GM12878 (cell line): ENCODE data around the gene GIT1. TPM values are rescaled to one million over a fixed set of nuclear protein-coding genes. Genes with fewer than 3 reads are reported as not detected.

Experiments
- CHD2 ChIP-seq: IDR thresholded peaks from 2 replicates; pipeline ENCODE4 v1.6.1; 2011; ENCODE audit warnings: low read depth, low read length, improper control_type of control experiment, borderline replicate concordance
- CREM ChIP-seq: IDR thresholded peaks from 2 replicates; pipeline ENCODE4 v1.6.1; 2014; ENCODE audit warnings: antibody characterized with exemption, low read depth
- GATAD2B ChIP-seq: fragments of 450-650 bp; conservative IDR thresholded peaks from 2 replicates; pipeline ENCODE4 v1.6.1; 2017; ENCODE audit warnings: low read depth, mild to moderate bottlenecking, moderate library complexity
- HCFC1 ChIP-seq: fragments of 150-350 bp; IDR thresholded peaks from 2 replicates; pipeline ENCODE4 v1.6.1; 2014; ENCODE audit warnings: low read length
- HDAC2 ChIP-seq: fragments of 200-600 bp; sonication (generic); IDR thresholded peaks from 2 replicates; pipeline ENCODE4 v1.6.1; 2017
- HDAC6 ChIP-seq: fragments of 200-600 bp; sonication (generic); IDR thresholded peaks from one replicate; pipeline ENCODE4 v1.8.0; 2017; ENCODE audit warnings: antibody characterized with exemption; ENCODE audit not compliant: unreplicated experiment
- IRF3 ChIP-seq: fragments of 450-650 bp; IDR thresholded peaks from 2 replicates; pipeline ENCODE4 v1.6.1; 2014; ENCODE audit warnings: mild to moderate bottlenecking
- MEF2B ChIP-seq: fragments of 450-650 bp; IDR thresholded peaks from 2 replicates; pipeline ENCODE4 v1.6.1; 2018; ENCODE audit warnings: mild to moderate bottlenecking, moderate library complexity; ENCODE audit not compliant: partially characterized antibody, poor library complexity, severe bottlenecking
- MYC ChIP-seq: IDR thresholded peaks from 2 replicates; pipeline ENCODE4 v1.6.1; 2011; ENCODE audit warnings: mild to moderate bottlenecking, low read length, moderate library complexity, inconsistent platforms; ENCODE audit not compliant: insufficient read depth, insufficient replicate concordance, insufficient read length, severe bottlenecking
- NBN ChIP-seq: fragments of 450-650 bp; IDR thresholded peaks from 2 replicates; pipeline ENCODE4 v1.6.1; 2016
- NFXL1 ChIP-seq: fragments of 450-650 bp; IDR thresholded peaks from 2 replicates; pipeline ENCODE4 v1.6.1; 2017; ENCODE audit warnings: antibody characterized with exemption, mild to moderate bottlenecking, borderline replicate concordance
- PML ChIP-seq: IDR thresholded peaks from 2 replicates; pipeline ENCODE4 v1.6.1; 2012; ENCODE audit warnings: low read length, inconsistent platforms
- RAD21 ChIP-seq: IDR thresholded peaks from 2 replicates; pipeline ENCODE4 v1.6.1; 2011; ENCODE audit warnings: mild to moderate bottlenecking, low read depth, low read length, moderate library complexity; ENCODE audit not compliant: insufficient read depth
- SIN3A ChIP-seq: IDR thresholded peaks from 2 replicates; pipeline ENCODE4 v1.6.1; 2012; ENCODE audit warnings: low read depth, low read length, improper control_type of control experiment
- SIX5 ChIP-seq: IDR thresholded peaks from 2 replicates; pipeline ENCODE4 v1.6.1; 2011; ENCODE audit warnings: mild to moderate bottlenecking, low read depth, low read length, moderate library complexity; ENCODE audit not compliant: severe bottlenecking
- SP1 ChIP-seq: IDR thresholded peaks from one replicate; pipeline ENCODE4 v1.6.1; 2011; ENCODE audit warnings: low read depth, low read length
- SREBF1 ChIP-seq: IDR thresholded peaks from 2 replicates; pipeline ENCODE4 v1.6.1; 2012; ENCODE audit warnings: mild to moderate bottlenecking, low read length
- SRF ChIP-seq, 2 experiments: IDR thresholded peaks; 2 replicates each; pipeline ENCODE4 v1.6.1; 2011; ENCODE audit warnings: low read depth in 2 of 2, low read length in 2 of 2, mild to moderate bottlenecking in 1 of 2, moderate library complexity in 1 of 2
- STAT3 ChIP-seq: IDR thresholded peaks from 2 replicates; pipeline ENCODE4 v1.6.1; 2011; ENCODE audit warnings: low read depth, low read length, improper control_type of control experiment
- SUZ12 ChIP-seq: fragments of 200-600 bp; sonication (generic); IDR thresholded peaks from one replicate; pipeline ENCODE4 v1.6.1; 2018; ENCODE audit warnings: antibody characterized with exemption, mild to moderate bottlenecking; ENCODE audit not compliant: unreplicated experiment
- TARDBP ChIP-seq: IDR thresholded peaks from 2 replicates; pipeline ENCODE4 v1.6.1; 2016; ENCODE audit warnings: borderline replicate concordance
- ZBTB40 ChIP-seq: fragments of 450-650 bp; IDR thresholded peaks from 2 replicates; pipeline ENCODE4 v1.6.1; 2016; ENCODE audit warnings: mild to moderate bottlenecking, moderate library complexity, borderline replicate concordance
- ZNF274 ChIP-seq: IDR thresholded peaks from one replicate; pipeline ENCODE4 v1.8.0; 2011; ENCODE audit not compliant: insufficient read length, insufficient read depth
- polyA plus RNA-seq, 11 experiments: library from polyadenylated mRNA; depleted of rRNA in 4 of 11; unstranded in 6 of 11; stranded (reverse) in 5 of 11; fragments of >200 nt; fragmentation: Nextera tagmentation in 4 of 11; fragmentation: Illumina TruSeq in 1 of 11; extraction: Ambion mirVana in 4 of 11; extraction: Trizol in 1 of 11; gene quantifications; 1 replicate in 1 of 11; 2 replicates in 10 of 11; pipeline versions ENCODE4 v1.2.1 to v1.2.3, GENCODE V29; 2011 to 2016; ENCODE audit warnings: inconsistent platforms in 2 of 11, missing spikeins in 2 of 11, low read depth in 1 of 11
- total RNA-seq, 4 experiments: library from RNA; depleted of rRNA in 3 of 4; stranded (reverse); fragments of >200 nt in 3 of 4; fragmentation: Illumina TruSeq in 1 of 4; extraction: Trizol in 1 of 4; gene quantifications; 2 replicates each; pipeline versions ENCODE4 v1.2.1 to v1.2.3, GENCODE V29; 2013 to 2021
- TF ChIP-seq, protein P1 (sequence below): fragments of 450-650 bp; IDR thresholded peaks from 2 replicates; pipeline ENCODE4 v1.6.1; 2016; ENCODE audit warnings: mild to moderate bottlenecking
- TF ChIP-seq, protein P2 (sequence below): IDR thresholded peaks from 2 replicates; pipeline ENCODE4 v1.6.1; 2012; ENCODE audit warnings: low read depth, low read length, improper control_type of control experiment

GIT1 gene
- total and polyA plus RNA-seq, 10 of the 15 experiments (the other 5 are each of a cell fraction or from before 2014, with no cell fraction given): 0.24 to 45.3 (median 20.9) TPM

GRCh38 chr17:29579866-29580771 is 9.3 kb downstream of the GIT1 start (continued):
- TF ChIP-seq GATAD2B (no peak; the same call in 1 of the 2 replicates), SP1 (peak; percentile 17), SIN3A (no peak), SUZ12 (no peak), CREM (peak; percentile 15; the same call in 1 of the 2 replicates), SREBF1 (no peak), HCFC1 (no peak), PML (no peak), SIX5 (no peak), TARDBP (0 out of 2 replicates have a peak, but pooled peaks have one; percentile 22), ZBTB40 (no peak), NBN (peak; percentile 80; the same call in 1 of the 2 replicates), RAD21 (peak; percentile 87), IRF3 (no peak), HDAC6 (no peak), MEF2B (no peak), HDAC2 (no peak), CHD2 (0 out of 2 replicates have a peak, but pooled peaks have one; percentile 14), NFXL1 (no peak), ZNF274 (no peak), SRF (IDR thresholded peaks at IDR 0.05; ENCODE audit: low read depth in 2 of 2, low read length in 2 of 2) (no peak), MYC (no peak), STAT3 (0 out of 2 replicates have a peak, but pooled peaks have one; percentile 29)
- TF ChIP-seq, protein P1, sequence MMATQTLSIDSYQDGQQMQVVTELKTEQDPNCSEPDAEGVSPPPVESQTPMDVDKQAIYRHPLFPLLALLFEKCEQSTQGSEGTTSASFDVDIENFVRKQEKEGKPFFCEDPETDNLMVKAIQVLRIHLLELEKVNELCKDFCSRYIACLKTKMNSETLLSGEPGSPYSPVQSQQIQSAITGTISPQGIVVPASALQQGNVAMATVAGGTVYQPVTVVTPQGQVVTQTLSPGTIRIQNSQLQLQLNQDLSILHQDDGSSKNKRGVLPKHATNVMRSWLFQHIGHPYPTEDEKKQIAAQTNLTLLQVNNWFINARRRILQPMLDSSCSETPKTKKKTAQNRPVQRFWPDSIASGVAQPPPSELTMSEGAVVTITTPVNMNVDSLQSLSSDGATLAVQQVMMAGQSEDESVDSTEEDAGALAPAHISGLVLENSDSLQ: peak; percentile 96
- TF ChIP-seq, protein P2, sequence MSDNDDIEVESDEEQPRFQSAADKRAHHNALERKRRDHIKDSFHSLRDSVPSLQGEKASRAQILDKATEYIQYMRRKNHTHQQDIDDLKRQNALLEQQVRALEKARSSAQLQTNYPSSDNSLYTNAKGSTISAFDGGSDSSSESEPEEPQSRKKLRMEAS: peak; percentile 91
